Measurements from ENCODE around the gene NFATC3. TPM values are rescaled to one million over a fixed set of nuclear protein-coding genes. Genes with fewer than 3 reads are reported as not detected.

The NFATC3 gene
- total RNA-seq, 2 experiments from 2014 or later = 146 to 159 TPM

- POLR2A ChIA-PET = interaction anchor here (0.6 kb wide), 1 partner anchor 10 kb away, joined by 4 read pairs; no protein-coding TSS in a partner anchor
- Mint-ChIP-seq H3K4me3 (no peak overlapping the region), H3K4me1 (peaks cover 84% of the 10 kb centered on the region), H3K9me3 (no peaks in the 10 kb centered on the region), H3K27me3 (no peaks in the 10 kb centered on the region), H3K36me3 (ENCODE audit: low read depth) (peaks cover 52% of the 10 kb centered on the region), H3K27ac (peak overlapping the region; percentile 89)
- peak; percentile 81 for DNase-seq
- CTCF ChIA-PET = interaction anchor here (0.6 to 4.7 kb wide), 9 partner anchors 10 to 248 kb away, joined by 3 to 45 read pairs (median 8); partner anchors contain the start of gene NFATC3
Observed at GRCh38 chr16:68064791-68065365, 20.3 kb upstream of the NFATC3 start.

DNA sequence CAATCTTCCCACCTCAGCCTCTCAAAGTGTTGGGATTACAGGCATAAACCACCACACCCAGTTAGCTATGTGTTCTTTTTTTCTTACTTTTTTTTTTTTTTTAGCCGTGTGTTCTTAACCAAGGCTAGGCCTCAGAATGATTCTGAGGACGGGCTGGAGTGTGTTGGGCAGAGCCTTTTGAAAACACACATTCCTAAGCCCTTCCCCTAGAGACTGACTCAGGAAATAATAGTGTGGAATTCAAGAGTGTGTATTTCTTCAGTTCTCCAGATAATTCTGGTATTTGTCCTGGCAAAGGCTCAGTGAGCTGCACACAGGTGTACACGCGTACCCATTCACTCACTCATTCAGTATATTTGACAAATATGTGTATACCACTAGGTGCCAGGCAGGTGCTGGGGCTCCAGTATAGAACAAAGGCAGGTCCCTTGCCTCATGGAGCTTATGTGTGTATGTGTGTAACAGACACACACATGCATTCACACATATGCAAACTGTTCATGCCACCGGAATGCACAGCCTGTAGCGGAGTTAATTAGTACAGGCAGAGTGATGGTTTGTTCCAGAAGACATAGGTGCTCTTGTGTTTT is 19.4 kb upstream of the NFATC3 start:
- Mint-ChIP-seq H3K9me3 (no peaks in the 10 kb centered on the region), H3K4me3 (no peak overlapping the region), H3K4me1 (peaks cover 88% of the 10 kb centered on the region), H3K36me3 (ENCODE audit: low read depth) (peaks cover 55% of the 10 kb centered on the region), H3K27me3 (no peaks in the 10 kb centered on the region), H3K27ac (peak overlapping the region; percentile 74)
- POLR2A ChIA-PET = interaction anchor here (0.5 to 0.6 kb wide), 2 partner anchors 11 to 18 kb away, joined by 4 to 6 read pairs; no protein-coding TSS in a partner anchor
- CTCF ChIA-PET = interaction anchor here (0.5 to 4.7 kb wide), 11 partner anchors 10 to 249 kb away, joined by 3 to 45 read pairs (median 7); partner anchors contain the start of gene NFATC3
- DNase-seq = no peak

DNA sequence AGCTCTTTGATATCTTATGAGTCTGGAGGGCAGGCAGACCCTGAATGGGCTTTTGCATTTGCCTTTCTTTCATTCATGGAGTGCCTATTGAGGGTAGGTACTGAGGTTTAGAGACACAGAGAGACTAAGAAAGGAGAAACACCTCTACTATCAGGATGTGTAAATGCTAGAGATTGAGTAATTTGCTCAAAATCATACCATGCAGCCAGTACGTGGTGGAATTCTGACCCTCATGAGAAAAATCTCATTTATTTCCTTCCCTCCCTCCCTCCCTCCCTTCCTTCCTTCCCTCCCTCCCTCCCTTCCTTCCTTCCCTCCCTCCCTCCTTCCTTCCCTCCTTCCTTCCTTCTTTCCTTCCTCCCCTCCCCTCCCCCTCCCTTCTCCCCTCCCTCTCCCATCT is 18.4 kb upstream of the NFATC3 start:
- Mint-ChIP-seq H3K4me3 (no peak overlapping the region), H3K4me1 (peaks cover 89% of the 10 kb centered on the region), H3K36me3 (ENCODE audit: low read depth) (peaks cover 54% of the 10 kb centered on the region), H3K27me3 (no peaks in the 10 kb centered on the region), H3K27ac (no peak overlapping the region), H3K9me3 (no peaks in the 10 kb centered on the region)
- DNase-seq = no peak
- ChIA-PET CTCF (interaction anchor here (1.2 to 4.7 kb wide), 4 partner anchors 9 to 250 kb away, joined by 3 to 45 read pairs (median 8); partner anchors contain the start of gene NFATC3), POLR2A (no interaction called here)

DNA sequence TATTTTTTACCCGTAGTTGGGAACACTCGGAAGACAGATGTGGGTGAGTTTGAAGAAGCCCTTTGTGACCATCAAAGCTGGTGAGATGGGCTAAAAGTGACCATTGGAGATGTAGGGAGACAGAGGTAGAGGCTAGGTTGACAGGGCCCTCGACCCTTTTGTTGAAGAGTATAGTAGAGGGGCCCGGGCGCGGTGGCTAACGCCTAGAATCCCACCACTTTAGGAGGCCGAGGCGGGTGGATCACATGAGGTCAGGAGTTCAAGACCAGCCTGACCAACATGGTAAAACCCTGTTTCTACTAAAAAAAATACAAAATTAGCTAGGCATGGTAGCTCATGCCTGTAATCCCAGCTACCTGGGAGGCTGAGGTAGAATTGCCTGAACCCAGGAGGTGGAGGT is 16.2 kb upstream of the NFATC3 start:
- Mint-ChIP-seq H3K27ac (peak overlapping the region; percentile 90), H3K36me3 (ENCODE audit: low read depth) (peaks cover 59% of the 10 kb centered on the region)
- CTCF ChIA-PET = interaction anchor here (0.7 to 3.2 kb wide), 5 partner anchors 9 to 252 kb away, joined by 3 to 19 read pairs (median 6); partner anchors contain the start of gene NFATC3

DNA sequence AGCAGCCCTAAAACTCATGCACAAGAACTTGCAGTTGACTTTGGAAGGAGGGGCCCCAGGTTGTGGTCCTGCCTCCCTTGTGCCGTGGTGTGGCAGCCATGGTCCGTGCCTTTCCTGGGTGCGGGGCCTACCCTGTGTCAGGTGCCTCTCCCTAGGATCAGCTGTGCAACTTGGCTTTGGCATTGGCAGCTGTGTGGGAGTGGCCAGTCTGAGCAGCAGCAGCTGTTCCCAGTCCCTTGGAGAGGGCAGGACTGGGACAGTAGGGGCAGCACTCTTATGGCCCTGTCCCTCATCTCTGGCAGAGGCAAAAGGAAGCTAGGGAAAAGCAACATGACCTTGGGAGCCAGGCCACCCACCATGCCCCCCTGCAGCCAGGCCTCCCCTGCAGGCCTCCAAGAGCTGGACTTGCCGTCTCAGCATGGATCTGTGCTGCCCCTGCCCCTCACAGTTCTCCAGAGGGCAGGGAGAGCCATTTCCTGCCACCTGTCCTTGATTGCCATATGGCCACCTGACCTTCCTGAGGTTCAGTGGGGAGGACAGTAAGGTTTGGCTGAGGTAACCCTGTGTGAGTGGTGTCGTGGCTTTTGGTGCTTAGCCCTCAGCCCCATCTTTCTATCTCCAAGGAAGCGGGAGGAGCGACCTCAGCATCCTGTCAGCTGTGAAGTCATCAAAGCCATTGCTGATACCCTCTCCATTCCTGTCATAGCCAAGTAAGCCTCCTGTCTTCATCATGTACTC is 15.5 kb upstream of the NFATC3 start:
- peak overlapping the region; percentile 90 for H3K27ac Mint-ChIP-seq
- DNase-seq = peak; percentile 74
- CTCF ChIA-PET = interaction anchor here (0.6 to 3.2 kb wide), 12 partner anchors 8 to 692 kb away, joined by 3 to 19 read pairs (median 3); partner anchors contain the start of gene NFATC3
- H3K4me3 Mint-ChIP-seq = peak overlapping the region; percentile 44
- H3K36me3 Mint-ChIP-seq (ENCODE audit: low read depth) = peaks cover 58% of the 10 kb centered on the region
- POLR2A ChIA-PET = interaction anchor here (0.6 kb wide), 1 partner anchor 22 kb away, joined by 3 read pairs; no protein-coding TSS in a partner anchor
- peaks cover 86% of the 10 kb centered on the region for H3K4me1 Mint-ChIP-seq
- no peaks in the 10 kb centered on the region for H3K27me3 Mint-ChIP-seq
- H3K9me3 Mint-ChIP-seq = no peaks in the 10 kb centered on the region

More for the DNA sequence above, 16.2 kb upstream of the NFATC3 start:
- no peak overlapping the region for H3K4me3 Mint-ChIP-seq
- H3K9me3 Mint-ChIP-seq = no peaks in the 10 kb centered on the region
- no peaks in the 10 kb centered on the region for H3K27me3 Mint-ChIP-seq
- no peak for DNase-seq
- peaks cover 86% of the 10 kb centered on the region for H3K4me1 Mint-ChIP-seq
- POLR2A ChIA-PET = interaction anchor here (0.5 kb wide), 1 partner anchor 272 kb away, joined by 3 read pairs; no protein-coding TSS in a partner anchor

- Mint-ChIP-seq H3K4me1 (peaks cover 86% of the 10 kb centered on the region), H3K4me3 (peak overlapping the region; percentile 44), H3K27me3 (no peaks in the 10 kb centered on the region), H3K27ac (peak overlapping the region; percentile 90), H3K9me3 (no peaks in the 10 kb centered on the region), H3K36me3 (ENCODE audit: low read depth) (peaks cover 61% of the 10 kb centered on the region)
- DNase-seq = no peak
- POLR2A ChIA-PET = interaction anchor here (0.6 kb wide), 1 partner anchor 22 kb away, joined by 3 read pairs; no protein-coding TSS in a partner anchor
- CTCF ChIA-PET = interaction anchor here (0.6 to 3.2 kb wide), 10 partner anchors 8 to 693 kb away, joined by 3 to 19 read pairs (median 4); partner anchors contain the start of gene NFATC3
Observed at GRCh38 chr16:68070249-68070730, 14.9 kb upstream of the NFATC3 start.

GRCh38 chr16:68070806-68071517 is 14.2 kb upstream of the NFATC3 start:
- ChIA-PET POLR2A (interaction anchor here (0.5 to 1.7 kb wide), 2 partner anchors 14 to 172 kb away, joined by 3 to 4 read pairs; no protein-coding TSS in a partner anchor), CTCF (interaction anchor here (0.7 to 3.2 kb wide), 8 partner anchors 9 to 254 kb away, joined by 3 to 19 read pairs (median 4); partner anchors contain the start of gene NFATC3)
- Mint-ChIP-seq H3K27me3 (no peaks in the 10 kb centered on the region), H3K4me1 (peaks cover 86% of the 10 kb centered on the region), H3K4me3 (no peak overlapping the region), H3K36me3 (ENCODE audit: low read depth) (peaks cover 68% of the 10 kb centered on the region), H3K9me3 (no peaks in the 10 kb centered on the region), H3K27ac (peak overlapping the region; percentile 90)
- DNase-seq = peak; percentile 33

DNA sequence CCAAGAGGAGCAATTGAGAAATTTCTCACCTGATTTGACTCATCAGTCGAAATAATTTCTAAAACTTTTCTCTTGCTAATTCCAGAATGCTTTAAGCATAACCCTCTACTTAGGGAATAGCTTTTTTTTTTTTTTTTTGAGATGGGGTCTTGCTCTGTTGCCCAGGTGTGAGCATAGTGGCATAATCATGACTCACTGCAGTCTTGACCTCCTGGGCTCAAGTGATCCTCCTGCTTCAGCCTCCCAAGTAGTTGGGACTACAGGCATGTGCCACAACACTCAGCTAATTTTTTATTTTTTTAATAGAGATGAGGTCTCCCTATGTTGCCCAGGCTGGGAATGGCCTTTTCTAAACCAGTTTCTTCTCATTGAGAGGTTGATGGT is 13.7 kb upstream of the NFATC3 start:
- H3K4me3 Mint-ChIP-seq = no peak overlapping the region
- peak overlapping the region; percentile 90 for H3K27ac Mint-ChIP-seq
- peaks cover 68% of the 10 kb centered on the region for H3K36me3 Mint-ChIP-seq (ENCODE audit: low read depth)
- peaks cover 86% of the 10 kb centered on the region for H3K4me1 Mint-ChIP-seq
- DNase-seq = no peak
- H3K9me3 Mint-ChIP-seq = no peaks in the 10 kb centered on the region
- CTCF ChIA-PET = interaction anchor here (0.8 to 3.2 kb wide), 5 partner anchors 9 to 31 kb away, joined by 3 to 19 read pairs (median 5); partner anchors contain the start of gene NFATC3
- no peaks in the 10 kb centered on the region for H3K27me3 Mint-ChIP-seq
- POLR2A ChIA-PET = interaction anchor here (0.5 to 1.7 kb wide), 2 partner anchors 13 to 173 kb away, joined by 3 to 4 read pairs; no protein-coding TSS in a partner anchor

DNA sequence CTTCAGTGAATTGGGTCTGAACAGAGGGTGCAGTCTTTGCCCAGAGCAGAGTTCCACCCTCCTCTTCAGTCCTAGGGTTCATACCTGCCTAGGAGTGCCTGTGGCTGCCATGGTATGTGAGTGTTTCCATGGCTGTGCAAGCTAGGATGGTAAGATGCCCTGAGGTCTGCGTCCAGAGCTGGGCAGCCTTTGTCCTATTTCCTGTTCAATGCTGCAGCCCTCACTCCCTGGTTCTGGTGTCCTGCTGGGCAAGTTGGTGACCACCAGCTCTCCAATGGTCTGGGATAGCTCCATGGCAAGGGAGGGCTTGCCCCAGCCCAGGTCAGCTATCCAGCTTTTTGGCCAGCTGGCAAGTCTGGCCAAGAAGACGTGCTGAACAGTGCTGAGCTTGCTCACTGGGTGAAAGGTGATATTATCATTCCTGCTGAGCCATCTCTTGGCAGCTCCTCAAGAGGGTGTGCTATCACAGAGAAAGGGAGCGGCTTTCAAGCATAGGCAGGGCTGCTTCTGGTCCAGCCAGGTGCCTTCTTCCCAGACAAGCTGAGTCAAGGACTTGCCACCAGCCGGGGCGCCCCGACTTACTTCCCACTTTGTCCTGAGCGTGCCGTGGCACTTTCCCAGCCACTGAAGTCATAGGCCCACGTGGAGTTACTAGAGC is 13.0 kb upstream of the NFATC3 start:
- Mint-ChIP-seq H3K9me3 (no peaks in the 10 kb centered on the region), H3K36me3 (ENCODE audit: low read depth) (peaks cover 67% of the 10 kb centered on the region), H3K27me3 (no peaks in the 10 kb centered on the region), H3K27ac (peak overlapping the region; percentile 72), H3K4me3 (no peak overlapping the region), H3K4me1 (peaks cover 85% of the 10 kb centered on the region)
- DNase-seq = no peak
- ChIA-PET POLR2A (interaction anchor here (1.7 kb wide), 1 partner anchor 12 kb away, joined by 4 read pairs; no protein-coding TSS in a partner anchor), CTCF (interaction anchor here (0.8 to 2.0 kb wide), 4 partner anchors 9 to 30 kb away, joined by 3 to 6 read pairs (median 4); partner anchors contain the start of gene NFATC3)

DNA sequence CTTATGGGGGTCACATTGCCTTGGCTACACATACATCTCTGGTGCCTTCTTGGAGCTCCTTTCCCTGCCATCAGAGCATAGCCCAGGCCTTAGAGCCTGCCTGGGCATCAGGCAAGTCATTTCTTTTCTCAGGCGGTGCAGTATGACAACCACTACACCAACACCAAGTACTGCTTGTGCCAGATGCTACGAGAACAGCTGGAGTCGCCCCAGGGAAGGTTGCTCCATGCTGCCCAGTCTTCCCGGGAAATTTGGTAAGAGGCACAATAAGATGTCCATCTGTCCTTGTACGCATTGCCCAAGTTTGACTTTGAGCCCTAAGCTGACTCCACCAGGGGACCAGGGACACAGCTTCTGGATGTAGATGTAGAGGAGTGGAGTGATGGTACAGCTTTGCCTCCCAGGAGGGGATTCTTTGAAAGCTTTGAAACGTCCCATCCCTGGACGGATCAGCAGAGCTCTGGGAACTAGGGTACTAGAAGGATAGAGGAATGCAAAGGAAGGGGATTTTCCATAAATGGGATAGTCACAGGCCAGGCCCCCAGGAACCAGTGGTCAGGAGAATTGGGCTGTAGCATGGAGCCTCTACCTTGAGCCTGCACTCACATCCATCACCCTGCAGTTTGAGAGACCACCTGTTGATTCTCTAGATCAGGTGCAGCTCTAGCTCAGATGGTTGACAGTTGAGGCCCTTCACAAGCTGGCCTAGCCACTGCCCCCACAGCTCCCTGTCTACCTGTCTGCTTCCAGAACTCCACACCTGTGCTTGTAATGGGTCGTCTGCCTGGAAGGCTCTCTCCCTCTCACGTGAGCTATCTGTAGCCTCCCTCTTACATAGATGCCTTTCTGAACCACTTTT is 11.0 kb upstream of the NFATC3 start:
- Mint-ChIP-seq H3K4me3 (peak overlapping the region; percentile 33), H3K9me3 (no peaks in the 10 kb centered on the region), H3K27ac (peak overlapping the region; percentile 88), H3K27me3 (no peaks in the 10 kb centered on the region), H3K4me1 (peaks cover 87% of the 10 kb centered on the region), H3K36me3 (ENCODE audit: low read depth) (peaks cover 73% of the 10 kb centered on the region)
- CTCF ChIA-PET = interaction anchor here (0.5 to 5.2 kb wide), 15 partner anchors 9 to 553 kb away, joined by 3 to 45 read pairs (median 4); partner anchors contain the start of gene NFATC3
- no peak for DNase-seq
- POLR2A ChIA-PET = interaction anchor here (2.3 kb wide), 1 partner anchor 10 kb away, joined by 9 read pairs; the partner anchor contains the start of gene NFATC3

Measured in activated CD4-positive, alpha-beta T cell treated with anti-CD3 and anti-CD28 coated beads, Interleukin-2, amount 10 ng/mL, durations not matched to agents 7 days and 5 days (primary cell).